NCI-H1092 (cell line): ENCODE measurements around the gene FBXO10.
"Not testable (repeated sequence)": the region's sequence is repeated elsewhere in the genome, so short reads cannot be mapped to it uniquely, and the experiment has no call there.

Experiments used
- DNase-seq: peaks from one replicate; lab custom pipeline; 2025; lab: John Stamatoyannopoulos, UW

The FBXO10 gene

GRCh38 chr9:37551468-37551867 is 24.7 kb downstream of the FBXO10 start:
- no peak for DNase-seq

GRCh38 chr9:37550781-37551180 is 25.4 kb downstream of the FBXO10 start:
- DNase-seq: no peak

- DNase-seq: no peak
Measured at GRCh38 chr9:37549527-37549926, 26.7 kb downstream of the FBXO10 start.

- DNase-seq: no peak
Measured at GRCh38 chr9:37547328-37547878, 28.8 kb downstream of the FBXO10 start.

- DNase-seq: no peak
Measured at GRCh38 chr9:37543468-37543867, 32.7 kb downstream of the FBXO10 start.

- DNase-seq: no peak
Measured at GRCh38 chr9:37542895-37543294, 33.3 kb downstream of the FBXO10 start.

- DNase-seq: no peak
Measured at GRCh38 chr9:37542488-37542887, 33.7 kb downstream of the FBXO10 start.

GRCh38 chr9:37541465-37541864 is 34.7 kb downstream of the FBXO10 start:
- DNase-seq: no peak

GRCh38 chr9:37540634-37541033 is 35.5 kb downstream of the FBXO10 start:
- no peak for DNase-seq

GRCh38 chr9:37539634-37540033 is 36.5 kb downstream of the FBXO10 start:
- DNase-seq: no peak

- DNase-seq: no peak
Measured at GRCh38 chr9:37538099-37538498, 38.1 kb downstream of the FBXO10 start.

GRCh38 chr9:37534901-37535300 is 41.3 kb downstream of the FBXO10 start:
- no peak for DNase-seq

GRCh38 chr9:37534412-37534811 is 41.8 kb downstream of the FBXO10 start:
- DNase-seq: no peak

- DNase-seq: no peak
Measured at GRCh38 chr9:37531699-37532098, 44.5 kb downstream of the FBXO10 start.

- DNase-seq: no peak
Measured at GRCh38 chr9:37528652-37529471, 47.3 kb downstream of the FBXO10 start.

GRCh38 chr9:37523916-37524315 is 52.3 kb downstream of the FBXO10 start:
- no peak for DNase-seq

- DNase-seq: no peak
Measured at GRCh38 chr9:37522971-37523370, 53.2 kb downstream of the FBXO10 start.

GRCh38 chr9:37521111-37521510 is 55.1 kb downstream of the FBXO10 start:
- no peak for DNase-seq

GRCh38 chr9:37520641-37521040 is 55.5 kb downstream of the FBXO10 start:
- no peak for DNase-seq

- DNase-seq: no peak
Measured at GRCh38 chr9:37517923-37518322, 58.3 kb downstream of the FBXO10 start.

GRCh38 chr9:37515620-37516258 is 60.4 kb downstream of the FBXO10 start:
- no peak for DNase-seq

- DNase-seq: no peak
Measured at GRCh38 chr9:37514999-37515398, 61.2 kb downstream of the FBXO10 start.

GRCh38 chr9:37514415-37514814 is 61.8 kb downstream of the FBXO10 start:
- not testable (repeated sequence) for DNase-seq
